ENCODE measurements around the gene SELENOK. TPM values are rescaled to one million over a fixed set of nuclear protein-coding genes. Genes with fewer than 3 reads are reported as not detected.

SELENOK gene
- total RNA-seq, 2 donors from 2014 or later = 47.0 to 47.1 TPM

- Histone ChIP-seq H3K4me3 (ENCODE audit: low read length) (no peak overlapping the region), H3K9me3 (ENCODE audit: control insufficient read depth, low read length) (no peaks in the 10 kb centered on the region), H3K36me3 (ENCODE audit: control insufficient read depth, insufficient read depth, low read length) (peaks cover 43% of the 10 kb centered on the region), H3K27me3 (ENCODE audit: control insufficient read depth, insufficient read depth, low read length, poor library complexity, severe bottlenecking) (no peaks in the 10 kb centered on the region), H3K4me1 (ENCODE audit: control insufficient read depth, insufficient read depth, low read length) (no peaks in the 10 kb centered on the region), H3K9ac (ENCODE audit: extremely low read depth, low read length, poor library complexity, severe bottlenecking) (no peak overlapping the region), H3K27ac (ENCODE audit: low read depth, low read length) (no peak overlapping the region)
- H3K27me3 Mint-ChIP-seq (ENCODE audit: insufficient read depth) = peaks cover 2% of the 10 kb centered on the region
- no peak for TF ChIP-seq CTCF (conservative IDR thresholded peaks at IDR 0.05)
- H3K9me3 Mint-ChIP-seq = no peaks in the 10 kb centered on the region
- WGBS, 2 experiments (ENCODE audit: insufficient coverage in 1 of 2, insufficient read length in 1 of 2) = 100% methylated on average over 1 of the region's 1 CpG; no CpG with 5 or more reads in 1 of the 2 experiments
- H3K4me1 Mint-ChIP-seq = peaks cover 16% of the 10 kb centered on the region
- no peak overlapping the region for H3K27ac Mint-ChIP-seq
- H3K4me3 Mint-ChIP-seq = no peak overlapping the region
- no peak for DNase-seq
- peaks cover 25% of the 10 kb centered on the region for H3K36me3 Mint-ChIP-seq (ENCODE audit: low read depth)
Measured at GRCh38 chr3:53888232-53888631, 3.4 kb downstream of the SELENOK start.

- Histone ChIP-seq H3K36me3 (ENCODE audit: control insufficient read depth, insufficient read depth, low read length) (peaks cover 43% of the 10 kb centered on the region), H3K27me3 (ENCODE audit: control insufficient read depth, insufficient read depth, low read length, poor library complexity, severe bottlenecking) (no peaks in the 10 kb centered on the region), H3K9me3 (ENCODE audit: control insufficient read depth, low read length) (no peaks in the 10 kb centered on the region), H3K4me3 (ENCODE audit: low read length) (no peak overlapping the region), H3K9ac (ENCODE audit: extremely low read depth, low read length, poor library complexity, severe bottlenecking) (no peak overlapping the region), H3K27ac (ENCODE audit: low read depth, low read length) (no peak overlapping the region), H3K4me1 (ENCODE audit: control insufficient read depth, insufficient read depth, low read length) (no peaks in the 10 kb centered on the region)
- Mint-ChIP-seq H3K27ac (no peak overlapping the region), H3K4me1 (peaks cover 16% of the 10 kb centered on the region), H3K36me3 (ENCODE audit: low read depth) (peaks cover 25% of the 10 kb centered on the region), H3K4me3 (no peak overlapping the region), H3K27me3 (ENCODE audit: insufficient read depth) (no peaks in the 10 kb centered on the region), H3K9me3 (no peaks in the 10 kb centered on the region)
- DNase-seq = no peak
- no peak for TF ChIP-seq CTCF (conservative IDR thresholded peaks at IDR 0.05)
Measured at GRCh38 chr3:53887446-53887845, 4.2 kb downstream of the SELENOK start.

GRCh38 chr3:53885239-53885638 is 6.4 kb downstream of the SELENOK start:
- Mint-ChIP-seq H3K27me3 (ENCODE audit: insufficient read depth) (no peaks in the 10 kb centered on the region), H3K4me3 (no peak overlapping the region), H3K36me3 (ENCODE audit: low read depth) (peaks cover 25% of the 10 kb centered on the region), H3K4me1 (peaks cover 16% of the 10 kb centered on the region), H3K27ac (no peak overlapping the region), H3K9me3 (no peaks in the 10 kb centered on the region)
- H3K27ac ChIP-seq (ENCODE audit: low read depth, low read length) = no peak overlapping the region
- H3K27me3 ChIP-seq (ENCODE audit: control insufficient read depth, insufficient read depth, low read length, poor library complexity, severe bottlenecking) = no peaks in the 10 kb centered on the region
- H3K4me1 ChIP-seq (ENCODE audit: control insufficient read depth, insufficient read depth, low read length) = peaks cover 3% of the 10 kb centered on the region
- H3K36me3 ChIP-seq (ENCODE audit: control insufficient read depth, insufficient read depth, low read length) = peaks cover 44% of the 10 kb centered on the region
- no peak overlapping the region for H3K4me3 ChIP-seq (ENCODE audit: low read length)
- 97% methylated on average over 3 of the region's 3 CpGs; no CpG with 5 or more reads in 1 of the 2 experiments for WGBS, 2 experiments (ENCODE audit: insufficient coverage in 1 of 2, insufficient read length in 1 of 2)
- no peaks in the 10 kb centered on the region for H3K9me3 ChIP-seq (ENCODE audit: control insufficient read depth, low read length)
- TF ChIP-seq CTCF (conservative IDR thresholded peaks at IDR 0.05) = no peak
- no peak overlapping the region for H3K9ac ChIP-seq (ENCODE audit: extremely low read depth, low read length, poor library complexity, severe bottlenecking)
- no peak for DNase-seq
